PC-9 (cell line): Measurements from ENCODE around the gene ADAMTS16. TPM values are rescaled to one million over a fixed set of nuclear protein-coding genes. Genes with fewer than 3 reads are reported as not detected.

Experiments used
- BruUV-seq: library from RNA; stranded (reverse); fragments of 400-500 nt; replicated peaks from 2 replicates; lab custom pipeline; 2021; lab: Mats Ljungman, UMichigan
- CTCF ChIA-PET: fragments of 300-600 bp; sonication (Branson Sonifier 250); formaldehyde crosslinking; loops from one replicate; lab custom pipeline; 2022; ENCODE audit warnings: antibody characterized with exemption; lab: Charles Lee
- POLR2A ChIA-PET: fragments of 300-600 bp; sonication (Branson Sonifier 250); formaldehyde crosslinking; loops from one replicate; lab custom pipeline; 2022; ENCODE audit warnings: antibody characterized with exemption; ENCODE audit not compliant: unreplicated experiment; lab: Charles Lee
- DNase-seq, 2 experiments: peaks; one replicate each; pipeline versions ENCODE4 v3.0.0 to v3.0.0-alpha.2; 2015 to 2022; ENCODE audit warnings: mixed read lengths in 1 of 2
- H2AFZ ChIP-seq: fragments of 200-600 bp; sonication (generic); 2 replicates; pipeline ENCODE4 v1.8.1; 2017; ENCODE audit warnings: antibody characterized with exemption
- H3F3A ChIP-seq: fragments of 200-600 bp; sonication (generic); 2 replicates; pipeline ENCODE4 v1.8.1; 2017; ENCODE audit warnings: antibody characterized with exemption, mild to moderate bottlenecking, low read depth; ENCODE audit not compliant: insufficient read depth
- H3K27ac ChIP-seq: fragments of 200-600 bp; sonication (generic); 2 replicates; pipeline ENCODE4 v1.6.1; 2016; ENCODE audit warnings: mixed run types
- H3K27me3 ChIP-seq: fragments of 200-600 bp; sonication (generic); 2 replicates; pipeline ENCODE4 v1.6.1; 2016; ENCODE audit warnings: low read depth, mixed run types; ENCODE audit not compliant: insufficient read depth
- H3K36me3 ChIP-seq: fragments of 200-600 bp; sonication (generic); 2 replicates; pipeline ENCODE4 v1.6.1; 2016; ENCODE audit warnings: low read depth, mixed run types
- H3K4me1 ChIP-seq: fragments of 200-600 bp; sonication (generic); replicated peaks from 2 replicates; pipeline ENCODE4 v1.6.1; 2016; ENCODE audit warnings: mixed run types; ENCODE audit not compliant: insufficient read depth
- H3K4me2 ChIP-seq: fragments of 200-600 bp; sonication (generic); 2 replicates; pipeline ENCODE4 v1.6.1; 2017; ENCODE audit warnings: mixed run types
- H3K4me3 ChIP-seq: fragments of 200-600 bp; sonication (generic); 2 replicates; pipeline ENCODE4 v1.6.1; 2016; ENCODE audit warnings: mixed run types
- H3K79me2 ChIP-seq: fragments of 200-600 bp; sonication (generic); 2 replicates; pipeline ENCODE4 v1.6.1; 2017; ENCODE audit warnings: low read depth, mixed run types
- H3K9me2 ChIP-seq: fragments of 200-600 bp; sonication (generic); 2 replicates; pipeline ENCODE4 v1.8.1; 2017; ENCODE audit warnings: mild to moderate bottlenecking; ENCODE audit not compliant: insufficient read depth
- H3K9me3 ChIP-seq: fragments of 200-600 bp; sonication (generic); 2 replicates; pipeline ENCODE4 v1.8.1; 2016; ENCODE audit warnings: low read depth; ENCODE audit not compliant: insufficient read depth
- H4K20me1 ChIP-seq: fragments of 200-600 bp; sonication (generic); 2 replicates; pipeline ENCODE4 v1.8.1; 2017; ENCODE audit not compliant: insufficient read depth
- EZH2 ChIP-seq: fragments of 200-600 bp; sonication (generic); IDR thresholded peaks from 2 replicates; pipeline ENCODE4 v1.8.0; 2017; ENCODE audit warnings: antibody characterized with exemption, low read depth
- intact Hi-C: fragments of 100-400 bp; cut with micrococcal nuclease; formaldehyde crosslinking; loops from one replicate; pipeline ENCODE4 v1.10.0; 2022; ENCODE audit not compliant: unreplicated experiment
- total RNA-seq: library from RNA; stranded (reverse); gene quantifications from 2 replicates; pipeline ENCODE4 v1.2.3, GENCODE V29; 2021
- TF ChIP-seq, protein P1 (sequence below): fragments of 200-600 bp; sonication (generic); conservative IDR thresholded peaks from 2 replicates; pipeline ENCODE4 v1.6.1; 2017; ENCODE audit warnings: mixed run types, antibody characterized with exemption, mild to moderate bottlenecking, moderate library complexity

ADAMTS16 gene
- total RNA-seq, 1 experiment from 2014 or later = 26.4 TPM

GRCh38 chr5:5327126-5327525, 187.0 kb downstream of the ADAMTS16 start:
- H3K27me3 ChIP-seq = no peaks in the 10 kb centered on the region
- H3F3A ChIP-seq = no peaks in the 10 kb centered on the region
- H3K9me2 ChIP-seq = no peaks in the 10 kb centered on the region
- ChIA-PET POLR2A (no interaction called here), CTCF (no interaction called here)
- BruUV-seq = no TSS peak
- no peak overlapping the region for H3K27ac ChIP-seq
- DNase-seq = no peak
- TF ChIP-seq, protein P1, sequence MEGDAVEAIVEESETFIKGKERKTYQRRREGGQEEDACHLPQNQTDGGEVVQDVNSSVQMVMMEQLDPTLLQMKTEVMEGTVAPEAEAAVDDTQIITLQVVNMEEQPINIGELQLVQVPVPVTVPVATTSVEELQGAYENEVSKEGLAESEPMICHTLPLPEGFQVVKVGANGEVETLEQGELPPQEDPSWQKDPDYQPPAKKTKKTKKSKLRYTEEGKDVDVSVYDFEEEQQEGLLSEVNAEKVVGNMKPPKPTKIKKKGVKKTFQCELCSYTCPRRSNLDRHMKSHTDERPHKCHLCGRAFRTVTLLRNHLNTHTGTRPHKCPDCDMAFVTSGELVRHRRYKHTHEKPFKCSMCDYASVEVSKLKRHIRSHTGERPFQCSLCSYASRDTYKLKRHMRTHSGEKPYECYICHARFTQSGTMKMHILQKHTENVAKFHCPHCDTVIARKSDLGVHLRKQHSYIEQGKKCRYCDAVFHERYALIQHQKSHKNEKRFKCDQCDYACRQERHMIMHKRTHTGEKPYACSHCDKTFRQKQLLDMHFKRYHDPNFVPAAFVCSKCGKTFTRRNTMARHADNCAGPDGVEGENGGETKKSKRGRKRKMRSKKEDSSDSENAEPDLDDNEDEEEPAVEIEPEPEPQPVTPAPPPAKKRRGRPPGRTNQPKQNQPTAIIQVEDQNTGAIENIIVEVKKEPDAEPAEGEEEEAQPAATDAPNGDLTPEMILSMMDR = no peak
- TF ChIP-seq EZH2 = no peak
- H3K36me3 ChIP-seq = no peaks in the 10 kb centered on the region
- no peaks in the 10 kb centered on the region for H3K4me1 ChIP-seq
- H4K20me1 ChIP-seq = no peaks in the 10 kb centered on the region
- no peak overlapping the region for H3K4me2 ChIP-seq
- no peaks in the 10 kb centered on the region for H3K79me2 ChIP-seq
- no peak overlapping the region for H3K4me3 ChIP-seq
- H3K9me3 ChIP-seq = no peaks in the 10 kb centered on the region
- H2AFZ ChIP-seq = no peak overlapping the region
- intact Hi-C loops = no loop called here

DNA sequence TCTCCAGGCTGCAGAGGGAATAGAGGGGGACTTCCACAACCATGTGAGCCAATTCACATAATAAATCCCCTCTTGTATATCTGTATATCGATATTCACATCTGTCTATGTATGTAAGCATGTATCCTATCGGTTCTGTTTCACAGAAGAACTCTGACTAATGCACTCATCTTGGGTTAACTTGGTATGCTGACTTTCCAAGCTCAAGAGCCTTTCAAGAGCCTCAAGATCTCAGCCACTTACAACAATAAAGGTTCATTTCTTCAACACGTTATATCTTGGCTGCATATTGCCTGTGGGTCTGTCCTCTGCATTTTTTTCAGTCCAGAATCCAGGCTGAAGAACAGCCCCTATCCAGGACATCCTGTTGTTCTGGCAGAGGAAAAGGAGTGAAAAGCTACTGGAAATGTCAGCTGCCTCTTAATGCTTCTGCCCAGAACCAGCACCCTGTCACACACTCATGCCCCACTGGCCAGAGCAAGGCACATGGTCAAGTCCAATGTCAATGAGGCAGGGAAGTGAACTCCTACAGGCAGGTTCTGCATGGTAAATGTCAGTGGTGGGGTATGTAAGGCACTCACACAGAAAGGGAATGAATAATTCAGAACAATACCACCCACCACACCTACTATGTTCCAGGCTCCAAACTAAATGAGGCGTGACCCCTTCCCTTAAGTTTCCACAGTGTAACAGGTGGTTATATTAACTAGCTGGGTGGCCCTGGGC, 190.8 kb downstream of the ADAMTS16 start:
- H4K20me1 ChIP-seq = no peaks in the 10 kb centered on the region
- no peaks in the 10 kb centered on the region for H3K9me3 ChIP-seq
- peaks cover 12% of the 10 kb centered on the region for H3F3A ChIP-seq
- H2AFZ ChIP-seq = no peak overlapping the region
- no peak for DNase-seq
- peaks cover 12% of the 10 kb centered on the region for H3K4me1 ChIP-seq
- H3K4me2 ChIP-seq = no peak overlapping the region
- BruUV-seq = no TSS peak
- no peaks in the 10 kb centered on the region for H3K79me2 ChIP-seq
- intact Hi-C loops = no loop called here
- ChIA-PET POLR2A (no interaction called here), CTCF (no interaction called here)
- no peak overlapping the region for H3K27ac ChIP-seq
- H3K9me2 ChIP-seq = no peaks in the 10 kb centered on the region
- no peaks in the 10 kb centered on the region for H3K36me3 ChIP-seq
- no peak overlapping the region for H3K4me3 ChIP-seq
- TF ChIP-seq, protein P1 = no peak
- TF ChIP-seq EZH2 = no peak
- H3K27me3 ChIP-seq = no peaks in the 10 kb centered on the region

DNA sequence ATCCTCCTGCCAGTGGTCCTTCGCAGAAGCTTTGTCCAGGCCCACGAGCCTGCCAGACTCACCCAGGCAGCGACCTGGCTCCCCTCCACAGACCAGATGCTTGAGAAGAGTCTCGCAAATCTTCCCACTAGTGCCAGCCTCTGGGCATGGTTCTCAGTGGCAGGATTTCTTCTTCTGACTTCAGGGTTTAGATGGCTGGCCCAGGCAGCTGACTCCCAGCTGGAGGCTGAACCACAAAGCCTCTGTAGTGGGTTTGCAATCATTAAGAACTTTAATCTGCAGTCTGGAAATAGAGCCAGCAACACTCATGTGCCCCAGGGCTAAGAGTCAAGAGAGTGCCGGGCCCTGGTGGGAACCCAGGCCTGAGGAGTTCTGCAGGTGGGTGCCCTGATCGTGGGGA, 191.7 kb downstream of the ADAMTS16 start:
- TF ChIP-seq, protein P1 = no peak
- TF ChIP-seq EZH2 = no peak
- H3K36me3 ChIP-seq = no peaks in the 10 kb centered on the region
- no peaks in the 10 kb centered on the region for H3K9me2 ChIP-seq
- no peak overlapping the region for H3K4me3 ChIP-seq
- intact Hi-C loops = no loop called here
- H3F3A ChIP-seq = peaks cover 21% of the 10 kb centered on the region
- H3K27ac ChIP-seq = no peak overlapping the region
- DNase-seq = no peak
- H4K20me1 ChIP-seq = no peaks in the 10 kb centered on the region
- no TSS peak for BruUV-seq
- peaks cover 22% of the 10 kb centered on the region for H3K4me1 ChIP-seq
- H3K79me2 ChIP-seq = no peaks in the 10 kb centered on the region
- no peaks in the 10 kb centered on the region for H3K9me3 ChIP-seq
- H2AFZ ChIP-seq = no peak overlapping the region
- POLR2A ChIA-PET = interaction anchor here (0.6 kb wide), 1 partner anchor 132 kb away, joined by 7 read pairs; no protein-coding TSS in a partner anchor
- CTCF ChIA-PET = no interaction called here
- no peaks in the 10 kb centered on the region for H3K27me3 ChIP-seq
- H3K4me2 ChIP-seq = no peak overlapping the region
